GM18907 (cell line): ENCODE data around the gene FPR1.
"Not testable (repeated sequence)": the region's sequence is repeated elsewhere in the genome, so short reads cannot be mapped to it uniquely, and the experiment has no call there.

Source experiments
- ATAC-seq: cut with Tn5 transposase; IDR thresholded peaks from one replicate; pipeline ENCODE4 v1.9.1; 2021; ENCODE audit warnings: mild to moderate bottlenecking, moderate library complexity; ENCODE audit not compliant: unreplicated experiment

The FPR1 gene

DNA sequence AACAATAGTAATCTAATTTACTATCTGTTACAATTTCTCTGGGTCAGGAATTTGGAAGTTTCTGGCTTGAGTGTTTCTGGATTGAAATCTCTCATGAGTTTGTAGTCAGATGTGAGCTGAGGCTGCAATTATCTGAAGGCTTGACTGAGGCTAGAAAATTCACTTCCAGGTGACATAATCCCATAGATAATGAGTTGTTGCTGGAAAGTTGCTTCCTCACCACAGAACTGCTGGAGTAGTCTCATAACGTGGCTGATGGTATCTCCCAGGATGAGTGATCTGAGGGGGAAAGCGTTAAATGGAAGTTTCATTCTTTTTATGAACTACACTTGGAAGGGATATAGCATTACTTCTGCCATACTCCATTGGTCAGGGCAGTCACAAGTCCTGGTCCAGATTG lies 28.0 kb upstream of the FPR1 start:
- no peak for ATAC-seq

DNA sequence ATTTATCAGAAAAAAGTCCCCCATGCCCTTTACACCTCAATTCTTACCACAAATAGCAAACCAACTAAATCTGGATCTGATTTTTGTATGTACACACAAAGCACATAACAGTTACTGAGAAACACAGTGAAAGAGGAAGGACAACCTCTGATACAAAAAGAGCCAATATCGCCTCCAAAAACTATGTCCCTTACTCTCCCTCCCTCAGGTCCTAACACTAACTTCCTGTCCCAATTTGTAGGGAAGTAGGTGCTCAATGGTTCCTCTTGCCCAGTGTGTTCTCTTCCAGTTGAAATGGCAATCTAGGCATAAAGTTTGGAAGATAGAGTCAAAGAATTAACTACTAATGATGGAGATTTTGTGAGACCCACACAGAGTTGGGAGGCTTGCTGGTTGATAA lies 27.5 kb upstream of the FPR1 start:
- no peak for ATAC-seq

DNA sequence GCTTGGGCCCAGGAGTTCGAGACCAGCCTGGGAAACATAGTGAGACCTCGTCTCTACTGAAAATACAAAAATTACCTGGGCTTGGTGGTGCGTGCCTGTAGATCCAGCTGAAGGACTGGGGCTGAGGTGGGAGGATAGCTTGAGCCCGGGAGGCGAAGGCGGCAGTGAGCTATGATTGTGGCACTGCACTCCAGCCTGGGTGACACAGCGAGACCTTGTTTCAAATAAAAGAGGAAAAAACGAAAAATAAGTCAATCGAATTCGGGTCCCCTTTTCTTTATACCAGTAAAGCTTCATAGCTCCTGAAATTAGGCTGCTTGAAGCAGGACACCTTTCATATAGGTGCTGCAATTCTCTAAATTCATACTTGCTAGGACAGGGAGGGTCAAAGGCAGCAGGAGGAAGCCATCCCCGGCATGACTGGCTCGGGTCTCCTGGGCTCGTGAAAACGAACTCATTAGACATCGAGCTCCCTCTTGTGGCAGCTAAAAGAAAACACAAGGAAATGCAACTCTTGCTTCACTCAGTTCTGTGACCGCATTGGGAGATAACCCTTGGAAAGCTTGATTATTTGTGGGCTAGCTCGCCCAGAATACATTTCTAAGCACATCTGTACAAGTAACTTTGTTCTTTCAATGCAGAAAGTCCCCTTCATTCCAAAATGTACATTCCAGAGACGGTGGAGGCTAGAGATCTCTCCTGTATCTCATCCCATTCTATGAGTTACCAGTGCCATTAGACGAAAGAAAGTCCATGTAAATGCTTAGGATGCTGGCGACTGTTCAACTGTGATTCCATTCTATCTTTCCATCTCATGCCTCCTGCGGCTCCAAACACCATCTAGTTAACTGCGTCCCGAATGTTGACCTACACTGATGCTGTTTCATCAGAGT lies 26.1 kb upstream of the FPR1 start:
- ATAC-seq = no peak

DNA sequence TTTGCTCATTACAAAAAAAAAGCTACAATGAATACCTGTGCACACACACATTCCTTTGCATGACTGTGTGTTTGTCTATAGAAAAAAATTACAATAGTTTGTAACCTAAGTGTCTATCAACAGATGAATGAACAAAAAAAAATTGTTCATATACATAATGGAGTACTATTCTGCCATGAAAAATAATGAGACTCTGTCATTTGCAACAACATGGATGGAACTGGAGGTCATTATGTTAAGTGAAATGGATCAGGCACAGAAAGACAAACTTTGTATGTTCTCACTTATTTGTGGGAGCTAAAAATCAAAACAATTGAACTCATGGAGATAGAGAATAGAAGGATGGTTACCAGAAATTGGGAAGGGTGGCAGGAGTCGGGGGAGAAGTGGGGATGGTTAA lies 24.9 kb upstream of the FPR1 start:
- ATAC-seq = not testable (repeated sequence)

DNA sequence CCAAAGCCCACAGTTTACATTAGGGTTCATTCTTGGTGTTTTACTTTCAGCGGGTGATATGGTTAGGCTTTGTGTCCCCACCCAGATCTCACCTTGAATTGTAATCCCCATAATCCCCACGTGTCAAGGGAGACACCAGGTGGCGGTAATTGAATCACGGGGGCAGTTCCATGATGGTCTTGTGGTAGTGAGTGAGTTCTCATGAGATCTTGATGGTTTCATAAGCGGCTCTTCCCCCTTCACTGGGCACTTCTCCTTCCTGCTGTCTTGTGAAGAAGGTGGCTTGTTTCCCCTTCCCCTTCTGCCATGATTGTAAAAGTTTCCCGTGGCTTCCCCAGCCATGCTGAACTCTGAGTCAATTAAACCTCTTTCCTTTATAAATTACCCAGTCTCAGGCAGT lies 21.3 kb upstream of the FPR1 start:
- no peak for ATAC-seq

DNA sequence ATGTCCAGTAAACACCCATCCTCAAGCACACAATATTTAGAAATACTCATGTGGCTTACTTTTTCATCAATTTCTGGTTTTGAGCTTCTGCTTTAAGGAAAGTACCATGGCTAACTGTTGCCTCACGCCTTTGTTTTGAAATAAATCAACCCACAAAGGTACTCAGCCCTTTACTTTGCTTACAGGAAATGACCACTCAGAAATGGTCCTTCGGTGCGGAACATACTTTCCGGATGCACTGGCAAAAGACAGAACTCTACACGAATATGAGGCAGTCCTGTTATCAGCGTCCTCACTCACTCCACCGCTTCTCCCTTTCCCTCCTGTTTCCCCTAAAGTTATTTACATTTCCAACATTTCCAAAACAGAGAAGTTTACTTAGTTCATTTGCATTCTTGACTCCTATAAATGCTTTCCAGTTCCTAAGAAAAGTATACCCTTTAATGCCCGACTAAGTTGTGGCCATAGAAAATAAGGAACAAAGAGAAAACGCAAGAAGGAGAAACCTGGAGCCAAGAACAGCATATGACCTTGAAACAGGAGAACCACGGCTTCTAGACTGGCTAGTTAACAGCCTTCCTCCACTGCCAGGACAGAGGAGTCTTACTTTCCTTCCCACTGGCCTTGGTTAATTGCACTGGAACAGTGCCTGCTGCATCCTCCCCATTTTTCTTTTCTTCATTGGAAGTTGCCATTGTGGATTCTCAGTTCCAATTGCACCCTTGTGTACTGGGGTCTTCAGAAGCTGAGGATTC lies 19.9 kb upstream of the FPR1 start:
- ATAC-seq = no peak

DNA sequence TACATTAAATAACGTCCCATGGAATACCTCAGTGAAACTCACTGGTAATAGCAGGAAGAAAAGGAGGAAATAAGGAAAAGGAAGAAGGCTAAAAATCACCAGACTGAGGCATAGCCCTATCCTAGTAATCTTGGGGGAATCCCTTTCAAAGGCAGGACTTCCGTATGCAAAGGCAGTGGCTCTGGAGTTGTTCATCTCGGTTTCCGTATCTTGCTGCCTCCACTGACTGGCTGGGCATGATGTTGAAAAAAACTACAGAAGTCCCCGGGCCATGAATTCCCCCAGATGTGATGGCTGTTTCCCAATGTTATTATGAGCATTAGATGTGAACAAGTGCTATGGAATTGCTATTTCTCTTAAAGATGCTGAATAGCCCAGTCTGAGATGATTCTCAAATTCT lies 14.8 kb upstream of the FPR1 start:
- no peak for ATAC-seq

DNA sequence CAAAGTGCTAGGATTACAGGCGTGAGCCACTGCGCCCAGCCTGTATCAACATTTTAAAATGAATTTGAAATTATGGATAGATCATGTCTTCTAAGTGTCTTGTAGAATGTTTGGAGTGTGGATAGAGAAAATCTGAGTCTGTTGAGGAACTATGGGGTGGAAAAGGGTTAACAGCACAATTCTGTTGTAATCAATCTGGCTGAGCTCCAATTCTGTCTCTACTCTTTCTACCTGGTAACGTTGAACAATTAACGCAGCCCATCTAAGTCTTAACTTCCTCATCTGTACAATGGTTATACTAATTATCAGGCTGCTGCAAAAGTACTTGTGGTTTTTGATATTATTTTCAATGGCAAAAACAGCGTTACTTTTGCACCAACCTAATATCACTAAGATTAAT lies 13.4 kb upstream of the FPR1 start:
- ATAC-seq = no peak

DNA sequence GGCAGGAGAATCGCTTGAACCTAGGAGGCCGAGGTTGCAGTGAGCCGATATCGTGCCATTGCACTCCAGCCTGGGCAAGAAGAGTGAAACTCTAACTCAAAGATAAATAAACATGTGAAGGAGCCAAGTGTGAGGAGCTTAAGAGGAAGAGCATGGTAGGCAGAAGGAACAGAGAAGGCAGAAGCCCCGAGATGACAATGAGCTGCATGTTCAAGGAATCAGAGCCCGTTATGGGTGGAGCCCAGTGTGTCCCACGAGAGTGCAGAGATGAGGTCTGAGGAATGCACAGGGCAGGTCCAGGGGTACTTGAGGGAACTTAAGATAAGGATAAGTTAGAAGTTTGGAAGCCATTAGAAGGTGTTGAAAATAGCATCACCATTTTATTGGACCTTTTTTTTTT lies 10.0 kb upstream of the FPR1 start:
- ATAC-seq = no peak

DNA sequence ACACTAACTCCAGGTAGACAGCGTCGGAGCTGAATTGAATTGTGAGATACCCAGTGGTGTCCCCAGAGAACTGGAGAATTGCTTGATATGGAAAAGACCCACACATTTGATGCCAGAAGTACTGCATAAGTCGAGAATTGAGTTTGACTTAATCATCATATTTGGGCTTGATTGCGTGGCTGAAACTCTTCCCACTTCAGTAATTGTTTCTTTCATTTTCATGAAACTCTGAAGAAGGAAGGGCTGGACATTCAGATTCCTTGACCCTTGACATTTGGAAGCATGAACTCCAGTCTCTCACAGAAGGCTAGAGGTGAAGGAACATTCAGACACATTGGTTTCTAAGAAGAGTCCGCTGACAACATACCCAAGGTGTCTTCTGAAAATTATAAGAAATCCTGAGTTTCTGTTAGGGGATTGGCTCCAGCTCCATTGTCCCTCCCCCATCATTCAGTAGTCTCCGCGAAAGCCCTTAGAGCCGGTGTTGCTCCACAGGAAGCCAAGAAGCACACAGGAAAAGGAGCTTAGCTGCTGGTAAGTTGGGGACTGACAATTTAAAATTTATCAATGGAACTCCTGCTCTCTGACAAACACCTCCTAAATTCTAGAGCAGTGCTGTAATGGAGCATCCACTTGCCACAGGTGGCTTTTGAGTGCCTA lies 9.1 kb upstream of the FPR1 start, which contains the start of gene FPR2:
Gene FPR2, plus strand, starts transcription at position 484 of the 660 bp plus-strand sequence. CDS start 7,479 bp downstream, outside the sequence.
- no peak for ATAC-seq

DNA sequence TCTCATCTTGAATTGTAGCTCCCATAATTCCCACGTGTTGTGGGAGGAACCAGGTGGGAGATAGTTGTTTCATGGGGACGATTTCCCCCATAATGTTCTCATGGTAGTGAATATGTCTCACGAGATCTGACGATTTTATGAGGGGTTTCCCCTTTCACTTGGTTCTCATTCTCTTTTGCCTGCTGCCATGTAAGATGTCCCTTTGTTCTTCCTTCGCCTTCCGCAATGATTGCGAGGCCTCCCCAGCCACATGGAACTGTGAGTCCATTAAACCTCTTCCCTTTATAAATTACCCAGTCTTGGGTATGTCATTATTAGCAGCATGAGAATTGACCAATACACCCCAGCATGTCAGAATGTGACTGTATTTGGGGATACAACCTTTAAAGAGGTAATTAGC lies 3.9 kb upstream of the FPR1 start:
- no peak for ATAC-seq

DNA sequence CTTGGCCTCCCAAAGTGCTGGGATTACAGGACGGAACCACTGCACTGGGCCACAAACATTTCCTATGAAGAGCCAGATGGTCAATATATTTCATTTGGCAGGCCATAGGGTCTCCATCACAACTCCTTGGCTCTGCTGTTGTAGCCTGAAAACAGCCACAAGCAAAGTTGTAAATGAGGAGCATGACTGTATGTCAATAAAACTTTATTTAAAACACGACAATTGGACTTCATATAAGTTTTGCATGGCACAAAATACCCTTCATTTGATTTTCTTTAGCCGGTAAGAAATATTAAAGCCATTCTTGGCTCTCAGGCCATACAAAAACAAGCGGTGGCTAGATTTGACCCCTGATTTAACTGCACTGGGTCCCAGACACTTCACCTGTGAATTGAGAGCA lies 3.1 kb upstream of the FPR1 start:
- no peak for ATAC-seq

DNA sequence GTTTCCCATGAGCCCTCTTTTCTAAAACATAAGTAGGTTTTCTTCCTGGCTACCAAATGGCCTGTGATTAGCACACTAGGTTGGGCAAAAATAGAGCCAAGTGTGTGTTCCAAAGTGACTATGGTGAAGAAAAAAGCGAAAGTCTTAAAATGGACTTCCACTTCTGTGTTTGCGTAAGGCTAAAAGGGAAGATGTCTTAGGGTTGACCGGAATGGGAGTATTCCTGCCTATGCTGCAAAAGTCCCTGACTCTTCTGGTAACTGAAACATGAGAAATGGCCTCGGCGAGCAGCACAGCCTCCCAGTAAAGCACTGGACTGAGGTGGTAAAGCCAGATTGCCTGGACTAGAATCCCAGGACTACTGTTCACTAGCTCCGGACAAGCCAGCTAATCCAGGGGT lies 2.4 kb upstream of the FPR1 start:
- ATAC-seq = no peak

DNA sequence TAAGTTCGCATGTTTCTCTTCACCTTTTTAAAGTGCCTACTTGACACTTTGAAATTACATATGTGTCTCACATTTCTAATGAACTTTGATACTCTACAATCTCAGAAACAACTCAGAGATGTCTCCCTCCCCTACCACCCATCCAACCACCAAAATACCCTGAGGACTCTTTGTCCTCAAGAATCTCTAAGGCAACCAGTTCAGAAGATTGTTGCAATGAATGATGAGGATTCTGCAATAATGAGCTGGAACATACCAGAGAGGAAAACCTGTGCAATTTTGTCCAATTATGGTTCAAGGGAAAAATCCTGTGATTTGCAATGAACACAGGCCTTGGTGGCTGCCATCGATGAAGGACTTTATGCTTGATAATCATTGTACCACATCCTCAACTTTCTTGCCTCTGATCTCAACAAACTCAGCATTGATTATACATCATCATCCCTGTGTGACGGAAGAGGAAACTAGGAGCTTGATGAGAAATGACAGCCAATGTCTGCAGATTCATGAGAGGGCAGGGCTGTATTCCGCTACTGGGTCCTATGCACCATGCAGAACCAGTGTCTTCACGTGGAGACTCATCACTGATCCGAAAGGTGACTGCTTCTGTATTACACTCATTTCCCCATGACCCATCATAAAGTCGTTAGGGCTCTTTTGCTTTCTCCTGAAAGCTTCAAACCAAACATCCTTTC lies 1.1 kb downstream of the FPR1 start:
- ATAC-seq = no peak

DNA sequence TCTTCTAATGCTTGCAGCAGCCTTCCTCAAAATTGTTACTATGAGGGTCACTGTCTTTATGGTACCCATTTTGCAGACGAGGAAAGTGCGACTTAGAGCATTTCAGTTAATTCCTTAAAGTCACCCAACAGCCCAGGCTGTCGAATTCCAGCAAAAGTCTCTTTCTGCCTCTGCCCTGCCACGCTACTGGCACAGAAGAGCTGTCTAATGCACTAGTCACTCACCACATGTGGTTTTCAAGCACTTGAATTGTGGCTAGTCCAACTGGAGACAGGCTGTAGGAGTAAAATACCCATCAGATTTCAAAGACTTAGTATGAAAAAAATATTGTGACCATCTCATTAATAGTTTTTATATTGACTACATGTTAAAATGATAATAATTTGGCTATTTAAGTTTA lies 1.7 kb downstream of the FPR1 start:
- ATAC-seq = no peak

DNA sequence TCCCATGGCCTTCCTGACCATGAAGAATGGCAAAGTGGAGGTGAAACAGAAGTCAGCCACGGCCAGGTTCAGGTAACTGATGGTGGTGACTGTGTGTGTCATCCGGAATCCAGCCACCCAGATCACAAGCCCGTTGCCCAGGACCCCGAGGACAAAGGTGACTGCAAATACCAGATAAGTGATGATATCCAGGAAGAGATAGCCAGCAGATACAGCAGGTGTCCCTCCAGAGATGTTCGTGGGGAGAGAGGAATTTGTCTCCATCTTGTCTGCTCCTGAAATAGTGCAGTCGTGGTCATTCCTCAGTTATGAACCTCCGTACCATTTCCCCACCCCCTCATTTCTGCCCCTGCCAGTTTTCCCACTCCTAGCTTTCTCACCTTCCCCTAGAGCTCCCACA lies 4.9 kb downstream of the FPR1 start:
- ATAC-seq = no peak

DNA sequence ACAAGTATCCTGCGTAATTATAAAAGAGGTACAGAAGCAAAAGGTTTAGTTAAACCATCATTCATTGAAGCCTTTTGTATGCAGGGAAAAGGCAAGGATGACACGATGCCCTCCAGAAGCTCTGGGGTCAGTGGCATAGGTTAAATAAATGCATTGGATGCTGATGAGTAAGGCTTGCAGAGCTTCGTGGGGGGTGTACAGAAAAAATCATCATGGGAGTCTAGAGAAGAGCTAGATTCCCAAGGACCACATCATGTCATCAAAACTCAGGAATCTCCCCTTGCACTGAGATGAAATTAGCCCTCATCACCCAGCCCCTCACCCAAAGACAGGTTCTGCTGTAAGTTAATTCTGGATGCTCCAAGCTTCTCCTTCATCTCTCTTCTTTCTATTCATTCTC lies 8.3 kb downstream of the FPR1 start:
- ATAC-seq = no peak

DNA sequence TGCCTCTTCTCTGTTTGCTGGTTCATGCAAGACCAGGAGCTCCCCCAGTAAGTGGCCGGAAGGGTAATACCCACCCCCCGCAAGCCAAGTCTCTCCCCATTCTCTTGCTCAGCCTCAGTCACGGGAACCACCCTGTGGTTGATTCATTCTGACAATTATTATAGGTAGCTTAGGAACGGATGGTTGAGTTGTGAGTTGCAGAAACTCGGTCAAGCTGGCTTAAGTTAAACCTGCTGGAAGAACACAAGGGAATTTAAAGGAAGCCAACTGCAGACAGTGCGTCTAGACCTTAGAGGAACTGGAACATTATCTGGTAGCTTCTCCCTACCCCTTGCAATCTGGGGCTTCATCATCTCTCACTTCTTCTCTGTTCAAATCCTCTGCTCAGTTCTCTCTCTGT lies 8.9 kb downstream of the FPR1 start:
- no peak for ATAC-seq

DNA sequence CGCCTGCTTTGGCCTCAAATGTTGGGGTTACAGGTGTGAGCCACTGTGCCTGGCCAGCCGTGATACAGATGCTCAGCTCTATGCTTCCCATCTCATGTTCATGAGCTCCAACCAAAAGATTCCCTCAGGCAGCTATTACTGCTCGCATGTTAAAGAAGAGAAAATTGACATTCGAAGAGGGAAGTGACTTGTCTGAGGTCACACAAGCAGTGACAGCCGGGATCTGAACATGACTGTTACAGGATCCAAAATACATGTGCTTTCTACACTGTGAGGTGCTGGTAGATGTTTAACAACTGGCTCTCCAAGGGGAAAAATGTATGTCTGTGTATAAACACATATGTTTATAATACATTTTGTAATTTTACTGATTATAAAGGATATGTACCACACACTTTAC lies 11.3 kb downstream of the FPR1 start:
- no peak for ATAC-seq

DNA sequence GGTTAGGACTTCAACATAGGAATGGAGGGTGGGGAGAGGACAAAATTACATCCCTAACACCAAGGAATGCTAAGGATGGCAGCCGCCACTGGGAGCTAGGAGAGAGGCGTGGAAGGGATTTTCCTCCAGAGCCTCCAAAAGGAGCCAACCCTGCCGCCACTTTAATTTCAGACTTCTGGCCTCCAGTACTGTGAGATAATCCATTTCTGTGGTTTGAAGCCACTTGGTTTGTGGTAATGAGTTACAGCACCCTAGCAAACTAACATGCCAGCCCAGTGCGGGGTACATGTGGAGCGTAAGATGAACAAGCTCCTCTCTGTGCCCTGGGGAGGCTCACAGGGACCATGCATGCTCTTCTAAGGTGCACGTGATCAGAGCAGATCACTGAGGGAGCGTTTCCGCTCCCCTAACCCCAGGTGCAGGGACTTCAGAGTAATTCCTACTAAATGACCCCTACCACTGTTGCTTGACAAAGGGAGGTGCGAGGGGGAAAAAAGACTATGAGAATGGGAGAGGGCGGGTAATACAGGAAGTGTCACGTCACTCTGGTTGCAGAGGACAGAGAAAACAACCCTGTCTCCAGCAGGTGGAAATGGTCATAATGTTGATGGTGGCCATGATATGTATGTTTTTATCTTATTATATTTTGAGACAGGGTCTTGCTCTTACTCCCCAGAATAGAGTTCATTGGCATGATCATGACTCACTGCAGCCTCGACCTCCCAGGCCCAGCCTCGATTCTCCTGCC lies 12.0 kb downstream of the FPR1 start:
- no peak for ATAC-seq
